ENCODE results near the gene UBAP2L.
"Not testable (repeated sequence)": the region's sequence is repeated elsewhere in the genome, so short reads cannot be mapped to it uniquely, and the experiment has no call there.

Gene UBAP2L

DNA sequence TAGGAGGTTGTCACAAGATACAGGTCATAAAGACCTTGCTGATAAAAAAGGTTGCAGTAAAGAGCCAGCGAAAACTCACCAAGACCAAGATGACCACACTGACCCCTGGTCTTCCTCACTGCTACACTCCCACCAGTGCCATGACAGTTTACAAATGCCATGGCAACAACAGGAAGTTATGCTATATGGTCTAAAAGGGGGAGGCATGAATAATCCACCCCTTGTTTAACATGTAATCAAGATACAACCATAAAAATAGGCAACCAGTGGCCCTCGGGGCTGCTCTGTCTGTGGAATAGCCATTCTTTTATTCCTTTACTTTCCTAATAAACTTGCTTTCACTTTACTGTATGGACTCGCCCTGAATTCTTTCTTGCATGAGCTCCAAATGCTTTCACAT, 93.5 kb downstream of the UBAP2L start:
- H3K36me3 ChIP-seq (ENCODE audit: insufficient read depth, low read length); H3K9ac ChIP-seq (ENCODE audit: low read depth, low read length); H3K27me3 ChIP-seq (ENCODE audit: insufficient read depth, low read length); H3K27ac ChIP-seq (ENCODE audit: low read depth, low read length); H3K4me1 ChIP-seq (ENCODE audit: insufficient read depth, low read length); H3K4me3 ChIP-seq (ENCODE audit: low read length): not testable (repeated sequence)
- peaks cover 12% of the 10 kb centered on the region; the same call in 1 of the 2 replicates for H3K9me3 ChIP-seq (ENCODE audit: insufficient read depth, low read depth, low read length)
- WGBS: 90% methylated on average over 3 of the region's 3 CpGs

DNA sequence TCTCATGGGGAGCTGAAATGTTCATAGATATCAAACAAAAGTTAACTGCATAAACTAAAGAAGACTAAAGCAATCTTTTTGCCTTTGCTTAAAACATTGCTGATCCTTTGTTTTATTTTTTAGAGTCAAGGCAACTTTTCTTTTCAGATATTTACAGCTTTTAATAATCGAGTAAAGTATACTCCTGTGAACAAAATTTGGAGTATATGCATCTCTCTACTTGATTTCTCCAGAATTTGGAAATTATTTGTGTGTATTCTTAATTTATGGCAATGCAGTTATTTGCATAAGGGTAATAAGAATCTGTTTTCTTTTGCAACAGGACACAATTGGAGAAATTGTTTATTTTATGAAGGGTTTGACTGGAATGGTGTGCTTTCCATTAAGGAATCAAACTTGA, 95.9 kb downstream of the UBAP2L start:
- no CpG with 5 or more reads among the region's 1 CpG for WGBS

DNA sequence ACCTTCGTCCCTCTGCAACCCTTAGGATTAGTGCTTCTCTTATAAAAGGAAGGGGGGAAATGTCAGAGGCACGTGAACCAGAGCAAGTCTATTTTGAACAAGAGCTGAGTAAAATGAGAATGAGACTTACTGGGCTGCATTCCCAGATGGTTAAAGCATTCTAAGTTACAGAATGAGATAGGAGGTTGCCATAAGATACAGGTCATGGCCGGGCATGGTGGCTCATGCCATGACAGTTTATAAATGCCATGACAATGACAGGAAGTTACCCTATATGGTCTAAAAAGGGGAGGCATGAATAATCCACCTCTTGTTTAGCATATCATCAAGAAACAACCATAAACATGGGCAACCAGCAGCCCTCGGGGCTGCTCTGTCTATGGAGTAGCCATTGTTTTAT, 97.6 kb downstream of the UBAP2L start:
- Histone ChIP-seq H3K4me3 (ENCODE audit: low read length) (no peak overlapping the region), H3K9me3 (ENCODE audit: insufficient read depth, low read depth, low read length) (peaks cover 12% of the 10 kb centered on the region; the same call in 1 of the 2 replicates), H3K27ac (ENCODE audit: low read depth, low read length) (no peak overlapping the region), H3K9ac (ENCODE audit: low read depth, low read length) (no peak overlapping the region), H3K27me3 (ENCODE audit: insufficient read depth, low read length) (no peaks in the 10 kb centered on the region; the same call in 1 of the 2 replicates), H3K36me3 (ENCODE audit: insufficient read depth, low read length) (no peaks in the 10 kb centered on the region), H3K4me1 (ENCODE audit: insufficient read depth, low read length) (no peaks in the 10 kb centered on the region)
- 87% methylated on average over 4 of the region's 4 CpGs for WGBS

More for the DNA sequence above, 95.9 kb downstream of the UBAP2L start:
- H3K9ac ChIP-seq (ENCODE audit: low read depth, low read length): no peak overlapping the region
- no peak overlapping the region for H3K4me3 ChIP-seq (ENCODE audit: low read length)
- H3K4me1 ChIP-seq (ENCODE audit: insufficient read depth, low read length): no peaks in the 10 kb centered on the region
- H3K27me3 ChIP-seq (ENCODE audit: insufficient read depth, low read length): no peaks in the 10 kb centered on the region
- no peak overlapping the region for H3K27ac ChIP-seq (ENCODE audit: low read depth, low read length)
- H3K36me3 ChIP-seq (ENCODE audit: insufficient read depth, low read length): no peaks in the 10 kb centered on the region
- H3K9me3 ChIP-seq (ENCODE audit: insufficient read depth, low read depth, low read length): peaks cover 12% of the 10 kb centered on the region; the same call in 1 of the 2 replicates

All from HUES64 (cell line).